H1 (cell line): Measurements from ENCODE around the gene GALNT12. TPM values are rescaled to one million over a fixed set of nuclear protein-coding genes. Genes with fewer than 3 reads are reported as not detected.

Experiments
- MAFK ChIP-seq: IDR thresholded peaks from 2 replicates; pipeline ENCODE4 v1.6.1; 2012; ENCODE audit warnings: low read depth, mild to moderate bottlenecking, improper control_type of control experiment, low read length
- SIX5 ChIP-seq: IDR thresholded peaks from 2 replicates; pipeline ENCODE4 v1.6.1; 2011; ENCODE audit warnings: mild to moderate bottlenecking, low read depth, low read length
- polyA plus RNA-seq, 7 experiments: library from polyadenylated mRNA; depleted of rRNA in 3 of 7; stranded (reverse) in 5 of 7; unstranded in 2 of 7; fragments of >200 nt in 5 of 7; fragments of 200-250 nt in 2 of 7; gene quantifications; 1 replicate in 5 of 7; 2 replicates in 1 of 7; 4 replicates in 1 of 7; pipeline versions ENCODE4 v1.2.1 to v1.2.3, GENCODE V29; 2011 to 2013; ENCODE audit warnings: missing spikeins in 2 of 7, mixed read lengths in 2 of 7
- total RNA-seq: library from RNA; stranded (reverse); fragmentation: NEBNext Ultra II Directional; extraction: Animal tissue kit (Norgen Biotek cat#: 25700); gene quantifications from 2 replicates; pipeline ENCODE4 v1.2.1, GENCODE V29; 2021

The GALNT12 gene
- total and polyA plus RNA-seq, 2 of the 8 experiments (the other 6 are each of a cell fraction or from before 2014, with no cell fraction given): 16.2 to 19.6 TPM

- no peak for TF ChIP-seq SIX5
- TF ChIP-seq MAFK: no peak
- TF ChIP-seq, all 59 proteins: peak for 0
These were observed 12.7 kb upstream of the GALNT12 start (continued) for GRCh38 chr9:98794802-98795201.
